ENCODE data around the gene VTI1A. TPM values are rescaled to one million over a fixed set of nuclear protein-coding genes. Genes with fewer than 3 reads are reported as not detected.

VTI1A gene
- total RNA-seq, 1 experiment from 2014 or later = 22.0 TPM

- H4K8ac ChIP-seq (replicated peaks; ENCODE audit: insufficient read length, low read depth, low read length) = no peak overlapping the region
- H2BK12ac ChIP-seq (ENCODE audit: insufficient read length, low read depth, low read length) = no peak overlapping the region
- H2AK5ac ChIP-seq (ENCODE audit: insufficient read length, low read length) = no peak overlapping the region
- no peak overlapping the region for H3T11ph ChIP-seq (ENCODE audit: low read length)
- TF ChIP-seq, protein P1, sequence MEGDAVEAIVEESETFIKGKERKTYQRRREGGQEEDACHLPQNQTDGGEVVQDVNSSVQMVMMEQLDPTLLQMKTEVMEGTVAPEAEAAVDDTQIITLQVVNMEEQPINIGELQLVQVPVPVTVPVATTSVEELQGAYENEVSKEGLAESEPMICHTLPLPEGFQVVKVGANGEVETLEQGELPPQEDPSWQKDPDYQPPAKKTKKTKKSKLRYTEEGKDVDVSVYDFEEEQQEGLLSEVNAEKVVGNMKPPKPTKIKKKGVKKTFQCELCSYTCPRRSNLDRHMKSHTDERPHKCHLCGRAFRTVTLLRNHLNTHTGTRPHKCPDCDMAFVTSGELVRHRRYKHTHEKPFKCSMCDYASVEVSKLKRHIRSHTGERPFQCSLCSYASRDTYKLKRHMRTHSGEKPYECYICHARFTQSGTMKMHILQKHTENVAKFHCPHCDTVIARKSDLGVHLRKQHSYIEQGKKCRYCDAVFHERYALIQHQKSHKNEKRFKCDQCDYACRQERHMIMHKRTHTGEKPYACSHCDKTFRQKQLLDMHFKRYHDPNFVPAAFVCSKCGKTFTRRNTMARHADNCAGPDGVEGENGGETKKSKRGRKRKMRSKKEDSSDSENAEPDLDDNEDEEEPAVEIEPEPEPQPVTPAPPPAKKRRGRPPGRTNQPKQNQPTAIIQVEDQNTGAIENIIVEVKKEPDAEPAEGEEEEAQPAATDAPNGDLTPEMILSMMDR (conservative IDR thresholded peaks at IDR 0.05) = no peak
- H3K14ac ChIP-seq (ENCODE audit: insufficient read depth, low read length) = no peak overlapping the region
- H3K23ac ChIP-seq (ENCODE audit: insufficient read length, low read depth, low read length) = no peak overlapping the region
- H3K4ac ChIP-seq (ENCODE audit: low read depth, low read length) = no peak overlapping the region
- DNase-seq = no peak
- H2BK20ac ChIP-seq (ENCODE audit: low read depth, low read length, poor library complexity, severe bottlenecking) = no peak overlapping the region
- Mint-ChIP-seq H3K27ac (no peak overlapping the region), H3K9me3 (no peaks in the 10 kb centered on the region), H3K27me3 (ENCODE audit: low read depth) (no peaks in the 10 kb centered on the region), H3K4me3 (no peak overlapping the region), H3K4me1 (peaks cover 17 to 18% of the 10 kb centered on the region in 2 experiments), H3K36me3 (ENCODE audit: insufficient read depth in 1 of 3, low read depth in 3 of 3) (peaks cover 0 to 3% (median 1%) of the 10 kb centered on the region in 3 experiments; a peak in 2 of 7 replicates)
- no peak overlapping the region for H3K9ac ChIP-seq (ENCODE audit: extremely low read depth, insufficient read length, low read length)
- no peaks in the 10 kb centered on the region for H3K9me3 ChIP-seq (ENCODE audit: control insufficient read depth, low read depth, low read length)
- no peak overlapping the region for H3K27ac ChIP-seq (ENCODE audit: insufficient read length, low read depth, low read length)
- H2BK120ac ChIP-seq (ENCODE audit: low read depth, low read length, poor library complexity, severe bottlenecking) = no peak overlapping the region
- H4K91ac ChIP-seq (ENCODE audit: insufficient read length, low read depth, low read length) = no peak overlapping the region
- no peaks in the 10 kb centered on the region for H3K79me1 ChIP-seq (ENCODE audit: insufficient read depth, low read depth, low read length, poor library complexity, severe bottlenecking)
- H3K27me3 ChIP-seq (ENCODE audit: insufficient read depth, low read length) = no peaks in the 10 kb centered on the region
- no peaks in the 10 kb centered on the region for H3K4me1 ChIP-seq (ENCODE audit: insufficient read depth, low read length)
- H3K18ac ChIP-seq (ENCODE audit: insufficient read length, low read depth, low read length) = no peak overlapping the region
- no peak overlapping the region for H4K5ac ChIP-seq (ENCODE audit: insufficient read length, low read depth, low read length)
- no peaks in the 10 kb centered on the region for H4K20me1 ChIP-seq (ENCODE audit: control insufficient read depth, insufficient read depth, insufficient read length)
- no peak overlapping the region for H3K4me2 ChIP-seq (ENCODE audit: insufficient read depth, insufficient read length, low read length)
- H2AFZ ChIP-seq (ENCODE audit: low read length) = no peak overlapping the region
- no peaks in the 10 kb centered on the region for H3K79me2 ChIP-seq (ENCODE audit: insufficient read depth, low read length)
- no peak overlapping the region for H3K56ac ChIP-seq (ENCODE audit: insufficient read length, low read depth, low read length)
- H2BK5ac ChIP-seq (ENCODE audit: insufficient read length, low read length) = no peak overlapping the region
- H2BK15ac ChIP-seq (ENCODE audit: low read depth, low read length) = no peak overlapping the region
- H3K23me2 ChIP-seq (ENCODE audit: insufficient read length, low read depth, low read length, poor library complexity, severe bottlenecking) = no peaks in the 10 kb centered on the region
Measured at GRCh38 chr10:112778579-112778978, 331.6 kb downstream of the VTI1A start.

Data from H9 (cell line).